Measurements from ENCODE around the gene IL18RAP.

Gene IL18RAP

DNA sequence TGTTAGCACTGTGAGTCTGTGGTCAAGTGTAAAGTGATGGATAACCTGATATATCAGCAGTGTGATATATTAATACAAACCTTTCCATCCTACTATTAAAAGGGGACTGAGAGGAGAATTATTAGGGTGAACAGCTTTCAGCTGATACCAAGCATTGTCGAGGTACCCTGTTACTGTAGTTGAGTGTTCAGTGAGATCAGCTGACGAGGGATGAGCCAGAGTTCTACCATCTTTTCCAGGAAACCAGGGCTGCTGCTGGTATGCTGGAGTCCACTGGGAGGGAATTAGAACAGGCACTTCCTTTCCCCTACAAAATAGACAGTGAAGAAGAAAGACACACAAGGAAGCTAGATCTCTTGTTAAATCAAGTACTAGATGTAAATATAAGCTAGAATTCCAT lies 408 bp downstream of the IL18RAP start:
- no peak for DNase-seq

DNA sequence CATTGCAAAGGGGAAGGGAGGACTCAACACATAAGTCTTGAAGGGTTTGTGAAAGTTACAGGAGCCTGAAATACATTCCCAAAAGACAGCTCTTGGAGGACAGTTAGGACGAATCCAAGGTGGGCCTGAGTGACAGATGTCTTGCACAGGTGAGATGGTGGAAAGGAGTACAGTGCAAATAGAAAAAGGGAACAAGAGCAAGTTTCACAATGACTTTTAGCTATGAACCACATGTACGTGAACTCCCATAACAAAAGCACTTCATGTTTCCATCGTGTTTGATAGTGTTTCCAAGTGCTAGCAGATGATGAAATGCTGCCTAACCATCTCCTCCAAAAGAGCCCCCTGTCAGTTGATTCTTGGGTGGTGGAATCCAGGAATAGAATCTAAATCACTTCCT lies 1.8 kb downstream of the IL18RAP start:
- no peak for DNase-seq

DNA sequence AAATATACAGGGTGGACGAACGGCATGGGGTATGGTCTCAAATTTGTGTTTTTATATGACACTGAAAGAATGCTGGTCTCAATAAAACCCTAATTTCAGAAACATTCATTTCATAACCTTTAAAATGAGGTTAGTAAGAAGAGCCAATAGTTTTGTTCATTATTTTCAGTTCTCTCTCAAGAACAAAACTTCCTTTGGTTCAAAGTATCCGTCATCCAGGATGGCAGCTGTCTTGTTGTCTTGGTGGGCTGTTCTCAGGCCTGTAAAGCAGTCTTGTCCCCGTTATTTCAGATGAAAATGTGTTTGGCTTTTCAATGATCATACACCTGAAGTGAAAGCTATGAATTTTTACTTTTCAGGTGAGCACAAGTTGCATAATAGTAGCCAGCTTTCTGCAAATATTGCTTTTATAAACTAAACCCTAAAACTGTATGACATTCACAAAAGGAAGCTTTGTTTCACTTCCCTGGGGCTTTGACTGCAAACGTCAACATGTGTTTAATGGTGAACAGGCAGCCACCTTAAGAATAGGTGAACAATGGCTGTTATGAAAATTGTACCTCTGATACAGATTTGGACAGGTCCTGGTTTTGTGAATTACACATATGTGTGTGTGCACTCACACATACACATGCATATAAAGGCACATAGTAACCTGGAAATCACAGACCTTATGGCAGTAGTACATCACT lies 2.6 kb downstream of the IL18RAP start:
- DNase-seq, result no peak

DNA sequence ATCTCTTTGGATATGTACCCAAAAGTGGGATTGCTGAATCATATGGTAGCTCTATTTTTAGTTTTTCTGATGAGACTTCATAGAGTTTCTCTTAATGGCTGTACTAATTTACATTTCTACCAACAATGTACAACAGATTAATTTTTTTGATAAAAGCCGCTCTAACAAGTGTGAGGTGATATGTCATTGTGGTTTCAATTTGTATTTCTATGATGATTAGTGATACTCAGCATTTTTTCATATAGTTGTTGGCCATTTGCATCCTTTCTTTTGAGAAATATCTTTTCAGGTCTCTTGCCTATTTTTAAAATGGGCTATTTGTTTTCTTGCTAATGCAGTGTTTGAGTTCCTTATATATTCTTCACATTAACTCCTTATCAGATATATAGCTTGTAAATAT lies 4.3 kb downstream of the IL18RAP start:
- no peak for DNase-seq

DNA sequence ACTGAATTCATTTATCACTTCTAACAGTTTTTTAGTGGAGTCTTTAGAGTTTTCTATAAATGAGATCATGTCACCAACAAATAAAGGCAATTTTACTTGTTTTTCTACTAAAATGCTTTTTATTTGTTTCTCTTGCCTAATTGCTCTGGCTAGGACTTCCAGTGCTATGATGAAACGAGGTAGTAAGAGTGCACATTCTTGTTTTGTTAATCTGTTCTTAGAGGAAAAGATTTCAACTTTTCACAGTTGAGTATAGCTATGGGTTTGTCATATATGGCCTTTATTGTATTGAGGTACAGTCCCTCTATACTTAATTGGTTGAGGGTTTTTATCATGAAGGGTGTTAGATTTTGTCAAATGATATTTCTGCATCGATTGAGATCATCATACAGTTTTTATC lies 5.6 kb downstream of the IL18RAP start:
- no peak for DNase-seq

DNA sequence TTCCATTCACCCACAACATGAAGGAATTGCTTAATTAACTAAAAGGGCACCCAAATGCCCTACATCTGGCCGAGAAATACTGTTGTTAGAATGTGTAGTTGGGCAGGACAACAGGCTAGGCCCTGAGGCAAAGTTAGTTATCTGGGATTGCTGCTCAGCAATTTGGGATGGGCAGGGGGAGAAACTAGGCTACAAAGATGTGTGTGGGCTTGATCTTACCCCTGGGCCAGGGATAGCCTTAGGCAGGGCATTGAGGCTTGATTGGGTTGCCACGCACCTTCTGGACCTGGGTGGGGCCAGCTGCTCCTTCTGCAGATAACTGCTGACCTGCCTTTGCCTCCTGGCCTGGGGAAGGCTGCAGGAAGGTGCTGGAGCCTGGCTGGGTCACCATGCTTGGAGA lies 9.4 kb downstream of the IL18RAP start:
- DNase-seq, result no peak

DNA sequence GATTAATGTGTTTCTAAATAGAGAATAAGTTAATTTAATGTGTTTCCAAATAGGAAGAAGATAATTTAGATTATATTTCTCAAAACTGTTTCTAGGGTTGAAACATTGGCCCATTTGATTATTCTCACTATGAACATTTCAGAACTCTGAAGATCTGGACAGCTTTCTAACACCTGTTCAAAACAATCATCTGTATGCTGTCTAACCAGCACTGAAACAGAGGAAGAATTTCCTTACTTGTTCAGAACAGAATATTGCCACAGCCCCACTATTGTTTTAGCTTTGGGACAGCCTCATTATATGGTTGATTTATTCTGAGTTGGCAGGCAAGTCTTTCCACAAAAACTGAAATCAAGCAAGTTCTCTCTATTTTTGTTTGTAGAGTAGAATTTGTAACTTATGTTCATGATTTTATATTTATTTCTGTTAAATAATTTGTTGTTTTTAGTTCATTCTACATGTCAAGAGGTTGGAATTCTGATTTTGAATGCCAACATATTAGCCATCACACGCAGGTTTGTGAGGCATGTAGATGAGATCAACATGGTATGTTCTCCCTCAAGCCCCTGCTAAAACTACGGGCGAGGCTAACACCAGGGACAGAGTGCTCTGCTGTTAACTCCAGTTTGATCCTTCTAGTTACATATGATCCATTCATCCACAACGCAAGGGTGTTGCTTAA lies 11.2 kb downstream of the IL18RAP start:
- no peak for DNase-seq

DNA sequence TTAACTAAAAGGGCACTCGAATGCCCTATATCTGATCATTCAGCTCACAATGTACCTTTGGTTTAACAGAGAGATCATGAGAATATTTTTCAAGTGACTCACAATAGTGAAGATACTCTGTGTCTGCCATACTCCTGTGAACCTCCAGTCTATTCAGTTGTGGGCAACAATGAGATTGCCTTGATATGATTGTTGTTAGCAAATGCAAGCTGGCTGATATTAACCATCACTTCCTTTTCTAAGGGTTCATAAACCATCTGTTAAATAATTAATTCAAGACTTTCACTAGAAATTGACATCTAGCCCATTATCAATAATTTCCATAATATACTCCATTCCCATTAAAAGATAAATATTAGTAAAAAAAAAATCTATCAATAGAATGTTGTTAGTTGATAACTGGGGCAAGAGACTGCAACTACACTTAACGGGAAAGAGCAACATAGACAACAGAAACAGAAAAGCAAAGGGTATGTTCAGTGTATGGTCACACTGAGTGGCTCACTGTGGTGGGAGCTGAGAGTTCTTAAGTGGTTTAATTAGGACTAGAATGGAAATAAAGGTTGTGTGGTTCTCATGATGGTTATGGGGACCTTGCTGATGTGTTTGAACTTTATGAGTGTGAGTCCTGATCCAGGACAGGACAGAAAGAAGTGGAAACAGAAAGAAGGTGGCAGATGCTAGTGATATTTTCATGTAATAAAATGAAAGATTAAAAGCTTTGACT lies 11.9 kb downstream of the IL18RAP start:
- DNase-seq, result no peak

DNA sequence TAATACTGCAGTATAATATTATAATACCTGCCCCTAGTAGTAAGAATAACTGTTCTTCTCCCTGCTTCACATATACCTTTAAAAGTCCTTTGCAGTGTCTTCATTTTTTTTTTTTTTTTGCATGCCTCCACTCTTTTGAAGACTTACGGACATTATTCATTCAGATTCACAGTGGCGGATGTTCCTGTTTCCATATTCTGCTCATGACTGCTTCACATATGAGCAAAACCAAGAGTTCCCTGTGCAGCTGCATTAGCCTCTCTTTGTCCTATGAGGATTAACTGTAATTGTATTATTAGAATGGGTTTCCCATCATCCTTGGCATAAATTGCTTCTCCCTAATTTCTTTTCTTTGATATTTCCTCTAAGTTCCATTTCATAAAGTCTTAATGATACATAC lies 12.8 kb downstream of the IL18RAP start:
- no peak for DNase-seq

DNA sequence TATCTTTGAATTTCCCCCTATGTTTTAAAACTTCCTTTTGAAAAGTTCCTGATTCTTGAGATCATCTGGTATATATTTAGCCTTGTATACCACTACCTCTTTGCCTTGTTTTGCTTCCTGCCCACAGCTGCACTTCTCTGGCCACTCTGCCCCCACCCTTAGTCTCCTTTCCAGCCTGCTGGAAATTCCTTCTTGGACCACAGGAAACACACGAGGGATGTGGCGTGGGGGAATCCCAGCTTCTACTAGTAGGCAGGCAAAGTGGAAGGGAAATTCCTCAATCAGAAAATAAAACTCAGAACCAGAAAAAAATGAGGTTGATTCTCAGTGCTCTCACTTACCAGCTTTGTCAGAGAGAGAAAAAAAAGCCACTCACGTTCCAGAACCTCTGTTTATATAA lies 13.4 kb downstream of the IL18RAP start:
- no peak for DNase-seq

DNA sequence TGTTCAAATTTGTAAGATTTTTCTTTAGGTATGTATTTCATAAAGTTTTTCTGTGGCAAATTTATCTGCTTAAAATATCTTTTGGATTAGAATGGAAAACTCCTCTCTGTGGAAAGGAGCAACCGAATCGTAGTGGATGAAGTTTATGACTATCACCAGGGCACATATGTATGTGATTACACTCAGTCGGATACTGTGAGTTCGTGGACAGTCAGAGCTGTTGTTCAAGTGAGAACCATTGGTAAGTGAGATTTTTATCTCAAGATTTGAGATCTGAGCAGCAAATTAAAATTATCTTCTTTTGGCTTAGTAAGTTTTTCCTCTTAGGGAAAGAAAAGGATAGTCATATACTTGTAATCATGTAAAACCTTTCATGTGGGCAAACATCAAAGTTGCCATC lies 14.2 kb downstream of the IL18RAP start:
- no peak for DNase-seq

DNA sequence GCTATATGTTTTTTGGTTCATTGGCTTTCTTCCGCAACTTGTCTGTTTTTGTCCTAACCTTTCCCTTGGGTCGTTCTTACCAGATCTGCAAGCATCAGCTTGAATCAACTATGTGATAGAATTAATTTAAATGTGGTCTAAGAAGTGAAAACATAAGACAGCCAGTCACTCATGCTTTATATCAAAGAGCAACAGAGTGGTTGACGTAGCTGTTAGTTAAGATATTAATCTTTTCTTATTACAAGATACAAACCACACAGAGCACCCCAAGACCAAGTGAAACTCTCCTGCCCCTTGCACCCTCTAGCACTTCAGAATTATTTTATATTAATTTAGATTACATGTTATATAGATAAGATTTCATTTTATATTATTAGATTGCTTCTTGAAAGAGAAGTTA lies 15.2 kb downstream of the IL18RAP start:
- no peak for DNase-seq

DNA sequence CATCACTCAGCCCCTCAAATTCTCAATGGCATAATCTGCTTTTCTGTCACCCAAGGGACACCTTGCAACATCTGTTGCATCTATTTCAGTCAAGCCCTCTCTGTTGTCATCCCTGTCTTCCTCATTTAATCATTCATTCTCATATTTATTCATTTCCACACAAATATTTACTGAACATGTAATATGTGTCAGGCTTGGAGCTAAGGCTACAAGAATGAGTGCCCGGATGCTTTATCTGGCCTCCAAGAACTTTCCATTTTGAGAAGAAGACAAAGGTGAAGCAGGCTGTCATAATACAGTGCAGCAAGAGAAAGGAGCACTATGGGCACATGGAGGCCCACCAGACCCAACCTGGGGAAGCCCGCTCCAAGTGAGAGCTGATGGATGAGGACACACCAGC lies 15.6 kb downstream of the IL18RAP start:
- DNase-seq, result no peak

DNA sequence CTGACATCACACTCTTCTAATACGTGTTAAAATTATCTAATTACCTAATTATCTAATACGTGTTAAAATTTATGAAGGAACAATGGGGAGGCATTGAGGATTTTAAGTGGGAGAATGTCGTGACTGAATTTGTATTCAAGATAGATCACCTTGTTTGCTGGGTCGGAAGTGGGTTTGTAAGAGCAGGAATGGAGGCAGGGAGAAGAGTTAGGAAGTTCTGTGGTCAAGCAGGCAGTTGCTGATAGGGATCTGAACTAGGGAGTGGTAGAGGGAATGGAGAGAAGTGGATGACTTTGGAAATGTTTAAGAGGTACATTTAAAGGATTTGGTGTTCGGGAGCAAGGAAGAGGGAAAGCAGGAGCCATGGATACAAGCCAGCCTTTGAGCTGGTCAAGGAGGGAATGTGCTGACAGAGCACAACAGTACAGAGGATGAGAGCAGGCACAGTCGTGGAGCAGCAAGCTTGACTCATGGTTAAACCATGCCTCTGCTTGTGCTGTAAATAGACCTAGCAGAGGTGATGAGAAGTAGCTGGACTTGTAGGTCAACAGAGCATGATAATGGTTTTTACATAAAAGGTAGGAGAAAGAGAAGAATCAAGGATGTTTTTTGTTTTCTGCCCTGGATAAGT lies 16.2 kb downstream of the IL18RAP start:
- no peak for DNase-seq

DNA sequence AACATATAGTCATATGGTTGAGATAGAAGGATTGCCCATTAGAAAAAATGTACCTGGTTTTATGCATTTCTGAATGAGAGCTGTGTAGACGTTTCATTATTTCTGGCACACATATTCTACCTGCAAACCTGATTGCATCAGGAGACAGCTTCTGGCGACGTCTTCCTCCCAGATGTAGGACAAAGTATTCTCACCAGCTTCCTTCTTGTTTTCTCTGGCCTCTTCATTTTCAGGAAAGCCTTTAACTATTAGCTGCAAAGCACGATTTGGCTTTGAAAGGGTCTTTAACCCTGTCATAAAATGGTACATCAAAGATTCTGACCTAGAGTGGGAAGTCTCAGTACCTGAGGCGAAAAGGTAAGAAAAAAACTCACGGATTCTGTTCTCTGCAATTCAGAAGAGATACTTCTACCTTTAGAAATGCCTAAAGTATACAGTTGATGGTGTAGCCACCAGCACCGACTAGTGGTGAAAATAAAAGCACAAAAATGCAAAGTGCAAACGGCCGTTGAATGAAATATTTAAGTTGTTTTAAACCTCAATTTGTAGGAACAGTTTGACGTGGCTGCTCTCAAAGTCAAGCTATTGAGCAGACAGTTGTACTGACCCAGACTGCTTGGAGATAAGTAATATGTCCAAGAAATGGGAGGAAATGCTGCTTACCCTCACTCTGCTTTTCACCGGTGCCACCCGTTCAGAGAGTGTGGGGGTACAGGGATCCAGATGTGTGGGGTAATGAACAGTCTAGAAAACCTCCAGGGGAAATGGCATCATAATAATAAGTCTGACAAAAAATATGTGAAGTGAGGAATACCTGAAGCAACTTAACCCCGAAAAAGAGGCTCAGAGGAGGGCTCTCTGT lies 20.2 kb downstream of the IL18RAP start:
- DNase-seq, result peak; percentile 29

DNA sequence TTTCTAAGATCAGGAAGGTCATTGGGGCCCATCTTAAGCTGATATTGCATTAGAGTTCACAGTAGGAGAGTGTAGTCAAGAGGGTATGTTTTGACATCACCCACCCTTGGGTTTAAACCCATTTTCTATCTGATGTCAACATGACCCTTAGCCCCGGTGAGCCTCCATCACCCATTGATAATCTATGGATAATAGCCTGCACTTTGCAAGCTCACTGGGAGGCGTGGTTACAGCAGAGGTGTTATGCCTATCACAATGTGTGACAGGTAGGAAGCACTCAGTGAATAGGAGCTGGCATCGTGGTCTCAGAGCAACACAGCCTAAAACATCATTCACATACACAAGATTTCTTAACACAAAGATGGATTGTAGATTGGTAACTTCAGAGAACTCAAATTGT lies 21.3 kb downstream of the IL18RAP start:
- DNase-seq, result no peak

DNA sequence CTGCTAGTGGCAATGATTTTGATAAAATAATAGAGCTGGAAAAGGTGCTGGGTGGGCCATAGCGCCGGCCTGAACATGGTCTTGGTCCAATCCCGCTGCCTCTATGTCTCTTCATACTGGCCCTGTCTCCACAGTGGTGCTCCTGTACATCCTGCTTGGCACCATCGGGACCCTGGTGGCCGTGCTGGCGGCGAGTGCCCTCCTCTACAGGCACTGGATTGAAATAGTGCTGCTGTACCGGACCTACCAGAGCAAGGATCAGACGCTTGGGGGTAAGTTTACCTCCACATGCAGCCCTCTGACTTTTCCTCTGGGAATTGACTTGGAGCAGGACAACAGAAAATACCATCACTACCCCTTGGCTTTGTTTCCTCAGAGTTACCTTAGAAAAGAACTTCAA lies 24.0 kb downstream of the IL18RAP start:
- no peak for DNase-seq

DNA sequence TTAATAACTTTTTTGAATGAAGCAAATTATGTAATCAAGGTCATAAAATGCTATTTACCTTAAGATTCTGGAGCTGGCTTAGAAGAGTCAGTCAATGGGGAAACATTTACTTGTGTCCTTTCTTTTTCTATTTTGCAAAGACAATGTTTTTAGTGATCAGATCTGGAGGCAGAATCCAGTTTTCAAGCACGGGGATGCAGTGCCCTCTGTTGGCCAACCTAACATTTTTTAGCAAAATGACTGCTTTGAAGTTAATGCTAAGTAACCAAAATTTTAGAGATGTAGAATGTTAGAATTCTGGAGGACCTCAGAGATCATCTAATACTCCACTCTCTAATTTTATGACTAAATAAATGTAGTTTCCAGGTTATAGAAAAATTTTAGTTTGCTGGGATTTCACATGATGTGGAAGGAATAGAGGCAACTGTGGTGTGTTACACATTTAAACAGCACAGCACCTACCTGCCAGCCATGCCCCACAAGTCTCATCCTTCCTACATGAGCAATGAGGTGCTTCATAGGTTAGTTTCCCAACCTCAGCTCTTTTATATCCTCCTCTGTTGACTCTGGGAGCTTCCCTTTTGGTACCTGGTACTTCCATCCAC lies 26.5 kb downstream of the IL18RAP start:
- peak; percentile 7 for DNase-seq

DNA sequence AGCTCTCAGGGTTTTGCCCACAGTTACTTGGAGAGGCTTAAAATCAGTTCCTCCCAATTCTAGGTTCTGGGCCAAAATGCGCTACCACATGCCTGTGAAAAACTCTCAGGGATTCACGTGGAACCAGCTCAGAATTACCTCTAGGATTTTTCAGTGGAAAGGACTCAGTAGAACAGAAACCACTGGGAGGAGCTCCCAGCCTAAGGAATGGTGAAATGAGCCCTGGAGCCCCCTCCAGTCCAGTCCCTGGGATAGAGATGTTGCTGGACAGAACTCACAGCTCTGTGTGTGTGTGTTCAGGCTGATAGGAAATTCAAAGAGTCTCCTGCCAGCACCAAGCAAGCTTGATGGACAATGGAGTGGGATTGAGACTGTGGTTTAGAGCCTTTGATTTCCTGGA lies 29.0 kb downstream of the IL18RAP start:
- no peak for DNase-seq

DNA sequence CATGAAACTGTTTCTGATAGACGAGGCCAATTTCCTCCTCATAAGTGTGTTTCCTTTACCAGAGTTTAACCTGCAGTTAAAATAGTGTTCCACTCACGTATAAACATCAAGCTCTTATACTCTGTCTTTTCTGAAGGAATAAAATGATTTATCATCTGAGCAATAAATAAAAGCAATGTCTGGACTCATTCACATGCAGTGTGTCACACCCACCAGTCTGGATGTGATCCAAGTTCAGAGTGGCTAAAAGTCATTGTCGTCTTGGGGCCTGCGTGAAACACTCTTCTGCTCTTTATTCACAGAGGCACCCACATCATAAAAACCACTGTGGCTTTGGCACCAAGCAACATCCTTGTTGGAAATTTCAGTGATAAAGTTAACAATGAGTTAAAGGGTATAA lies 30.5 kb downstream of the IL18RAP start:
- peak; percentile 6 for DNase-seq

DNA sequence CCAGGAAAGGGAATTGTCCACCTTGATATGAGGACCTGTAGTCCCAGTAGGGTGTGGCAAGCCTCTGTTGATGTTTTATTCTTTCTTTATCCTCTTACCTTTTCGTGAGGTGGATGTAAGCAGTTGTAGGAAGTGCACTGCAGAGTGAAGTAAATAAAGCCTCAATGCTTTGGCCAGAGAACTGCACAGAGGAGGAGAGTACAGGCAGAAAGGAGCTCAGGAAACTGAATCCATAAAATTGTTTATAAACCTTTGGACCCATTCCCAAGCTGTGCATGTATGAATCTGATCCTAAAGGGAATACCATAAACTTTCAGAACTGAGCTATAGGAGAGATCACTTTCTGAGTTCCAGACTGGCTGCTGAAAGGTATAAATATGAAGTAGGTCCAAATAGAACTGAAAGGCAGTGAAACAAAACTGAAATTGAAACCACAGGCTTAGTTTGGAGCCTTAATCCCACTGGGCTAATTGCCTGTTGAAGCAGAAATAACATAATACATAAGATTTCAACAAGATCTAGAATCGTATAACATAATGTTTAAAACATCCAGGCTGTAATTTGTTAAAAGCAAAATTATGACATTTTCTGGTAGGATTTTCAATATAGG lies 32.2 kb downstream of the IL18RAP start:
- DNase-seq, result no peak

DNA sequence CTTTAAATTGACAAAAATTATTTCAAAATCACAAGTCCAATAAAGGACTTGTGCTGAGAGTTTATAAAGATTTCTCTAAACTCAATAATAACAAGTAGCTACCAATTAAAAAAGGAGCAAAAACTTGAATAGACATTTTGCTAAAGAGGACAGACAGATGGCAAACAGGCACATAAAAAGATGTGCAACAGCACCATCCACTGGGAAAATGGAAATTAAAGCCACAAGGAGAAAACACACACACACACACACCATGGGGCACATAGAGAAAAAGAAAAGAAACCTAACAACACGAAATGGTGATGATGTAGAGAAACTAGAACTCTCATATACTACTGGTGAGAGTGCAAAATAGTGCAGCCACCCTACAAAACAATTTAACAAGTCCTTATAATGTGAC lies 37.5 kb downstream of the IL18RAP start:
- no peak for DNase-seq

Measured in NCI-H510A treated with DMSO at 0.1 percent for 48 hours (cell line).